ENCODE data around the gene SYNE1. TPM values are rescaled to one million over a fixed set of nuclear protein-coding genes. Genes with fewer than 3 reads are reported as not detected.

SYNE1 gene
- total RNA-seq, 4 donors from 2014 or later = 7.4 to 66.4 (median 20.7) TPM

DNA sequence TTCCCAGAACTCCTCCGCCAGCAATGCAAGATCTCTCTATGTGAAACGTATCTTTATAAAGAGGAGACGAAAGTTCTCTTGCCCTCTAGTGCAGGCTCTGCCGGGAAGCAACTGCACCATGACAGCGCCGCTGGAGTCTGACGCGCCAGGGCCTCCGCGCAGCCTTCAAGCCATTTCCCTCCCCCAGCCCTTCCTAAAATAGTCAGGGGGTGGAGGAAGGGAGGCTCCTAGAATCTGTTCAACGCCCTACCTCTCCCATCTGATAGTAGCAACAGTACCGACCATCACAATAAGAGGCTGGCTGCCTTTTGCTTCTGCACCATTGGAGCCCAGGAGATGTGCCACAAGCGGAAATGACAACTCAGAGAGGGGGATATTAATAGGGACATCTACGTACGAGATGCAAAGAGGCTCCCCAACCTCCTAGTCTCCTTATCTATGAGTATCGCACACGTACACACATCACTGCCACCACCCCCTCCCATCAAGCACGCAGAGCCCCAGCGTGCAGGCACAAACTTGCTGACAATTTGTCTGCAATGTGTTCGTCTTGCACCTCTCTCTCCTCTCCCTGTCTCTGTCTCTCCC is 1.0 kb downstream of the SYNE1 start:
- Histone ChIP-seq H3K36me3 (no peaks in the 10 kb centered on the region), H3K4me1 (peaks cover 6 to 31% (median 13%) of the 10 kb centered on the region in 3 donors), H3K27ac (peak overlapping the region; percentile 29 to 77 (median 60)), H3K9me3 (no peaks in the 10 kb centered on the region), H3K27me3 (peaks cover 0 to 29% (median 0%) of the 10 kb centered on the region in 4 donors), H3K4me3 (peak overlapping the region; percentile 40 to 78 (median 56))
- DNase-seq = no peak
- intact Hi-C loops (cut with DNase I) = no loop called here
- TF ChIP-seq, protein P1, sequence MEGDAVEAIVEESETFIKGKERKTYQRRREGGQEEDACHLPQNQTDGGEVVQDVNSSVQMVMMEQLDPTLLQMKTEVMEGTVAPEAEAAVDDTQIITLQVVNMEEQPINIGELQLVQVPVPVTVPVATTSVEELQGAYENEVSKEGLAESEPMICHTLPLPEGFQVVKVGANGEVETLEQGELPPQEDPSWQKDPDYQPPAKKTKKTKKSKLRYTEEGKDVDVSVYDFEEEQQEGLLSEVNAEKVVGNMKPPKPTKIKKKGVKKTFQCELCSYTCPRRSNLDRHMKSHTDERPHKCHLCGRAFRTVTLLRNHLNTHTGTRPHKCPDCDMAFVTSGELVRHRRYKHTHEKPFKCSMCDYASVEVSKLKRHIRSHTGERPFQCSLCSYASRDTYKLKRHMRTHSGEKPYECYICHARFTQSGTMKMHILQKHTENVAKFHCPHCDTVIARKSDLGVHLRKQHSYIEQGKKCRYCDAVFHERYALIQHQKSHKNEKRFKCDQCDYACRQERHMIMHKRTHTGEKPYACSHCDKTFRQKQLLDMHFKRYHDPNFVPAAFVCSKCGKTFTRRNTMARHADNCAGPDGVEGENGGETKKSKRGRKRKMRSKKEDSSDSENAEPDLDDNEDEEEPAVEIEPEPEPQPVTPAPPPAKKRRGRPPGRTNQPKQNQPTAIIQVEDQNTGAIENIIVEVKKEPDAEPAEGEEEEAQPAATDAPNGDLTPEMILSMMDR (IDR thresholded peaks at IDR 0.05) = no peak
- no peak for TF ChIP-seq POLR2A (IDR thresholded peaks at IDR 0.05)
- 8 to 12% methylated on average over 8 to 19 of the region's 20 CpGs for WGBS, 2 donors

DNA sequence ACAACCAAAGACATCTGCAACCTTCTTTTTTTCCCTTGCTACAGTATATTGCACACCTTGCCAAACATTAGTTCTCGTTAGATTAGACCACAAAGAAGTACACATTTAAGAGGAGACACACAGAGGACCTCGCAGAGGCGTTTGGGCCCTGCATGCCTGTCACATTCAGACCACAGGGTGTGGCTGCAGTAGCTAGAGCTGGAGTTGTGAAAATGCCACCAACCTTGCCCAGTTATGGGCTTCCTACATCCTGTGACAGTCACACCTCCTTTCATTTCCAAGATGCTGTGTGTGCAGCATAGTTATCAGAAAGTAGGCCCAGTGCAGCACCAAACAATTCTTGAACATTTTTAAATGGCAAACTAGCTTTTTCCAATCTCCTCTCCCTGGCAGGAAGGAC is 2.4 kb downstream of the SYNE1 start:
- TF ChIP-seq, protein P1 (IDR thresholded peaks at IDR 0.05) = no peak
- TF ChIP-seq POLR2A (IDR thresholded peaks at IDR 0.05) = no peak
- Histone ChIP-seq H3K27ac (no peak overlapping the region), H3K36me3 (no peaks in the 10 kb centered on the region), H3K27me3 (peaks cover 0 to 29% (median 0%) of the 10 kb centered on the region in 4 donors), H3K9me3 (no peaks in the 10 kb centered on the region), H3K4me3 (no peak overlapping the region), H3K4me1 (peaks cover 6 to 31% (median 13%) of the 10 kb centered on the region in 3 donors)
- intact Hi-C loops (cut with DNase I) = no loop called here
- DNase-seq = no peak
- WGBS, 2 donors = 65 to 67% methylated on average over 3 of the region's 3 CpGs

DNA sequence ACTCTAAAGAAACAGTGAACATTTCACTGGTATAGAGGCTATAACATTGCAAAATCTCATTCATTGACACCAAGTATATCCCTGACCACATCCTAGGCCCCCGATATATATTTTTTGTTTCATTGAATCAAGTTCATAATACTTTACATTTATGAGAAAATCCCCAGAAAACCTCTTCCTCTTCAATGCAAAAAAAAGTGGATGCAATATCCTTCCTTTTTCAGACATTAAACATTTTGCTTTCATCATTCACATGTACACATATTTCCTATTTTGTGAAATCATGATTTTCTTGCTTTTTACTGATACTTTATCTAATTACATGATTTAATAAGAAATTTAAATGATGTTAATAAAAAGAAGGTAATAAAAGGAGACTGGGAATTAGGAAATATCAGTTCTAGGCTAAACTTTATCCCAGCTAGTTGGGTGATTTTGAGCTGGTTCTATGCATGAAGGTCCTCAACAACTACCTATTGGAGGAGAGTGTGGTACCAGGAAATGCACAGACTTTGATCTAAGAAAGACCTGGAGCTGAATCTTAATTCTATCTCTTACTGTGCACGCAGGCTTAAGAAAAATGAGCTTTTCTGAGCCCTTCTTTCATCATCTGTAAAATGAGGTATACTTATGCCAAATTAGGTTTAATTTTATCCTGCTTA is 4.9 kb downstream of the SYNE1 start:
- Histone ChIP-seq H3K4me1 (peaks cover 4 to 19% (median 12%) of the 10 kb centered on the region in 3 donors), H3K4me3 (no peak overlapping the region), H3K9me3 (no peaks in the 10 kb centered on the region), H3K36me3 (no peaks in the 10 kb centered on the region), H3K27me3 (peaks cover 0 to 17% (median 0%) of the 10 kb centered on the region in 4 donors), H3K27ac (no peak overlapping the region)
- TF ChIP-seq, protein P1 (IDR thresholded peaks at IDR 0.05) = no peak
- TF ChIP-seq POLR2A (IDR thresholded peaks at IDR 0.05) = no peak
- no peak for DNase-seq
- intact Hi-C loops (cut with DNase I) = no loop called here
- 85 to 91% methylated on average over 2 of the region's 2 CpGs for WGBS, 2 donors

DNA sequence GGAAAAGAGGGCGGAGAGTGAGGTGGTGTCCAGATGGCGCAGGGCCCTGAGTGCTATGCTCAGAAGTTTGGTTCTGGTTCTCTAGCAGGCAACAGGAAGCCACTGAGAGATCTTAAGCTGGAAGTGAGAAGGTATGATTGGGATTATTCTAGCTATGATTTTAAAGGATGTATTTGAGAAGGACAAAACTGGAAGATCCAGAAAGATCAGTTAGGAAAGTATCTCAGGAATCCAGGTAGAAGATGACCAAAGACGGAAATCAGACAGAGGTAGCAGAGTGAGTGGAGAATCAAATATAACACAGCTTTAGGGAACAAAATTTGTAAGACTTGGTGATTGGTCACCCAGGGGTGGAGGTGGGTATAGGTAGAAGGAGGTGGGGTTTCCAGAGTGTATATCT is 5.8 kb downstream of the SYNE1 start:
- intact Hi-C loops (cut with DNase I) = no loop called here

DNA sequence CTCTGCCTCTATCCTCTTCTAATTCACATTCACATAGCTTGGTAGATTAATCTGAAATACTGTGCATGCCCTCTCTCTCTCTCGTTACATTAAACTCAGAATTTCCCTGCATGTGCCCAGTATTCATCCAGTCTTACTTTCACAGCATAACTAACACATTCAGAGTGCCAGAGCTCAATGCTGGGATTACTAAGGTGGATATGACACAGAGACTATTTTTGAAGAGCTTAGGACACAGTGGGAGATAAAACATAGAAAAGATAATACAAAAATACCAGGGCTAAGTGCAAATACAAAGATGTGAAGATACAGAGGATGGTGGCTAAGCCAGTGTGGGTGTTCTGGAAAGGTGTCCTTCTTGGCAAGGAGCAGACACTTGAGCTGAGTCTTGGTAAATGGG is 6.3 kb downstream of the SYNE1 start:
- intact Hi-C loops (cut with DNase I) = no loop called here
- H3K36me3 ChIP-seq = no peaks in the 10 kb centered on the region
- H3K4me1 ChIP-seq = peaks cover 0 to 4% (median 0%) of the 10 kb centered on the region in 3 donors
- no peak overlapping the region for H3K27ac ChIP-seq
- peaks cover 0 to 3% (median 0%) of the 10 kb centered on the region in 4 donors for H3K27me3 ChIP-seq
- 69% methylated on average over 1 of the region's 1 CpG for WGBS, 2 donors
- H3K4me3 ChIP-seq = no peak overlapping the region
- H3K9me3 ChIP-seq = no peaks in the 10 kb centered on the region
- DNase-seq = no peak
- TF ChIP-seq, protein P1 (IDR thresholded peaks at IDR 0.05) = no peak
- TF ChIP-seq POLR2A (IDR thresholded peaks at IDR 0.05) = no peak

More for the DNA sequence above, 5.8 kb downstream of the SYNE1 start:
- Histone ChIP-seq H3K4me3 (no peak overlapping the region), H3K9me3 (no peaks in the 10 kb centered on the region), H3K27ac (no peak overlapping the region), H3K27me3 (peaks cover 0 to 8% (median 0%) of the 10 kb centered on the region in 4 donors), H3K36me3 (no peaks in the 10 kb centered on the region), H3K4me1 (peaks cover 0 to 10% (median 3%) of the 10 kb centered on the region in 3 donors)
- no peak for TF ChIP-seq POLR2A (IDR thresholded peaks at IDR 0.05)
- TF ChIP-seq, protein P1 (IDR thresholded peaks at IDR 0.05) = no peak
- DNase-seq = no peak
- 87 to 89% methylated on average over 3 of the region's 3 CpGs for WGBS, 2 donors
